Subcutaneous adipose tissue (tissue), 4 donors: ENCODE results near the gene GRM3. TPM values are rescaled to one million over a fixed set of nuclear protein-coding genes. Genes with fewer than 3 reads are reported as not detected.

Experiments
- total RNA-seq, 4 donors: library from RNA; depleted of rRNA; stranded (reverse); fragments of >200 nt; gene quantifications; one replicate each; pipeline ENCODE4 v1.1.0, GENCODE V29; 2016
- TF ChIP-seq, protein P1 (sequence below): fragments of 450-650 bp; IDR thresholded peaks from one replicate; pipeline ENCODE4 v1.5.1; 2016; ENCODE audit warnings: low read depth, mild to moderate bottlenecking, control low read depth, antibody characterized with exemption, moderate library complexity

Gene GRM3
- total RNA-seq, 4 donors from 2014 or later: not detected

DNA sequence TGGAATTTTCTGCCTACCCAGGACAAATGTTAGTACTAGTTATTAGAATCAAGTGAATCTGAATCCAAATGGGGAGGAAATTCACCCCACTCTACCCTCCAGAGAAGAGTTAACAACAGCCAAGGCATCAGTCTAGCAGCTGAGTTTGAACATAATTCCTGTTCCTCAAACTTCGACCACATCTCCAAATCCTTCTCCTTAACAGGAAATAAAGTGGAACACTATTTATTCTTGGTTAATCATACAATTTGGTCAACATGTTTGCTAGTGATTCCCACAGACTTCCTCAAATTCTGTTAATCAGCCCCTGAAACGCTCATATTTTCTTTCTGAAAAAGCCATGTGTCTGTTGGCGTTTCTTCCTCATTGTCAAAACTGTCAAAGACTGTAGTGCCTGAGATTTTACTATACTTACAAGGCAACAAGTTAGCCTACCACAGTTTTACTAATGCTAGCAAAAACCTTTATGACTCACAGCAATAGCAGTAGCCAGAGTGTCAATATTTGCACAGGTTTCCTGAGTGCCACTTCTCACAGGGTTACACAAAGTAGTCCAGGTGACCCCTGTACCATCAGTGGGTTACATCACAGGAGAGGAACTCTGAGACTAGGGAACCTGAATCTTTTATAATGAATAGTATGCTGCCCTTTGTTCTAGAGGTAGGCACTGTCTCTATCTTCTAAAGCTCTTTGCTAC, 202.9 kb downstream of the GRM3 start:
- TF ChIP-seq, protein P1, sequence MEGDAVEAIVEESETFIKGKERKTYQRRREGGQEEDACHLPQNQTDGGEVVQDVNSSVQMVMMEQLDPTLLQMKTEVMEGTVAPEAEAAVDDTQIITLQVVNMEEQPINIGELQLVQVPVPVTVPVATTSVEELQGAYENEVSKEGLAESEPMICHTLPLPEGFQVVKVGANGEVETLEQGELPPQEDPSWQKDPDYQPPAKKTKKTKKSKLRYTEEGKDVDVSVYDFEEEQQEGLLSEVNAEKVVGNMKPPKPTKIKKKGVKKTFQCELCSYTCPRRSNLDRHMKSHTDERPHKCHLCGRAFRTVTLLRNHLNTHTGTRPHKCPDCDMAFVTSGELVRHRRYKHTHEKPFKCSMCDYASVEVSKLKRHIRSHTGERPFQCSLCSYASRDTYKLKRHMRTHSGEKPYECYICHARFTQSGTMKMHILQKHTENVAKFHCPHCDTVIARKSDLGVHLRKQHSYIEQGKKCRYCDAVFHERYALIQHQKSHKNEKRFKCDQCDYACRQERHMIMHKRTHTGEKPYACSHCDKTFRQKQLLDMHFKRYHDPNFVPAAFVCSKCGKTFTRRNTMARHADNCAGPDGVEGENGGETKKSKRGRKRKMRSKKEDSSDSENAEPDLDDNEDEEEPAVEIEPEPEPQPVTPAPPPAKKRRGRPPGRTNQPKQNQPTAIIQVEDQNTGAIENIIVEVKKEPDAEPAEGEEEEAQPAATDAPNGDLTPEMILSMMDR: no peak

DNA sequence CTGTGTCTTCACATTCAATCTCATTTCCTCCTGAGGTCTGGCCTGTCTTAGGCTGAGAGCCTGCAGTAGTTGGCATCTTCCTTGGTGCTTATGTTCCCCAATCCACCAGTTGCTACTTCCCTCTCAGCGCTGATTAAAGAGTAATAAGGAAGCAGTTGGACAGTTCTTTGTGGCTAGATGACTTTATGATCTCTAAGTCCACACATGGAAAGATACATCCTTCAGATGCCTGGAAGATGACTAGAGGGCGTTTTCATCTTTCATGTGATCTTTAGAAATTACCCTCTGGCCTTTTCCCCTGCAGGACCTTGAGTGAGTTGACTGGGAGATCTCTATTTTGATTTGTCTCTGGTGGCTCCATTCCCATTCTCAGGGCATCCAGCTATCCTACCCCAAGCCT, 204.5 kb downstream of the GRM3 start:
- TF ChIP-seq, protein P1: no peak

DNA sequence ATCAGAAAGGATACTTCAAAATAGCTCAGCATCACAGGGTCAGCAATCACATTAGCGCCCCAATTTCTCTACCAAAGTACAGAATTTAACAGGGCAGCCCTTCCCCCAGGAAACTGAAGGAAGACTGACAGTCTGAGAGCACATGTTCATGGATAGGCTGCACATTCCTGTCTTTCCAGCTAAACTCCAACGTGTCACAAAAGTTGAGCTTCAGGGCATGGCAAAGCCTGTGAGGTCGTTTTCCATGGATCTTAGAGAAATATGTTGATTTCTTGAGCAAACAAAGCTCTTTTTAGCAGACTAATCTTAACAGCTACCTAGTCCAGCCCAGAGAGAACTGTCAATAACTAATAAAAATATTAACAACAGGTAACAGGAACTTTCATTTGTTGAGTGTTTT, 207.9 kb downstream of the GRM3 start:
- TF ChIP-seq, protein P1: no peak

DNA sequence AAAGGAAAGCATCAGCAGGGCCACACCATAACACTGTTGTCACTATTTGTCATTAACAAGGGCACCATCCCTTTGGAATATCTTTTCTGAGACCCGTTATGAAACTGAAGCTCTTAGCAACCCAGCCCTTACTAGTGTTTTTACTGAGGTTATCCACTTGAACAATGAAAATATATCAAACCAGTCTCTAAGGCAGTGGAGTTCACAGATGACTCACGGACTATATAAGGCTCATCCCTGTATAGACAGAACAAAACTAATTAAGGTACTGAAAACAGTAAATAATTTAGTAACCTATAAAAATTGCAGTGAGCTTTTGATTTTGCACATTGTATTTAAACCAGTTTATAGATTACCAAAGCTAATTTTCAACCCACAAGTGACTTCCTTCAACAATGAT, 219.7 kb downstream of the GRM3 start:
- TF ChIP-seq, protein P1: no peak

DNA sequence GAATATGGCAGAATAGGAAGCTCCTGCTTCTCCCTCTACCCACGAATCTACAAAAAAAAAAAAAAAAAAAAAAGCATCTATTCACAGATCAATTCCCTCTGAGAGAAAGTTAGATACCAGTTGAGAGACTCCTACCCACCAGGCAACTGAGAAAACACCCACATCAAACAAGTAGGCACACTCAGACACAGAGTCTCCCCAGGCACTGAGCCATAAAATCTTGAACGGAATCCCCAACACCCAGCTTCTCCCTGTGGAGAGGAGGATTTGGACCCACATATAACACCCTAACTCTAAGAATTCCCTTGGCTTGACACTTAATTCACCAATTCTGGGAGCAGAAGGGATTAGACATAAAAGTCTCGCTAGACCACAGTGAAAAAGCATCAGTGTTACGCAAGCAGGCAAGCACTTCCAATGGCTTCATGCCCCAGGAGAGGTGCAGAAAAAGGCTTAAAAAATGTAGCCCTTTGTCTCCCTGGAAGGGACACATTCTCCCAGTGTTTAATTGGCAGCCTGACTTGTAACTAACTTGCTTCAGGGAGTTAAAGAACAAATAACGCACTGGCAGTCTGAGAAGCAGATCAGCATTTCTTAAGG, 223.6 kb downstream of the GRM3 start:
- TF ChIP-seq, protein P1: no peak

DNA sequence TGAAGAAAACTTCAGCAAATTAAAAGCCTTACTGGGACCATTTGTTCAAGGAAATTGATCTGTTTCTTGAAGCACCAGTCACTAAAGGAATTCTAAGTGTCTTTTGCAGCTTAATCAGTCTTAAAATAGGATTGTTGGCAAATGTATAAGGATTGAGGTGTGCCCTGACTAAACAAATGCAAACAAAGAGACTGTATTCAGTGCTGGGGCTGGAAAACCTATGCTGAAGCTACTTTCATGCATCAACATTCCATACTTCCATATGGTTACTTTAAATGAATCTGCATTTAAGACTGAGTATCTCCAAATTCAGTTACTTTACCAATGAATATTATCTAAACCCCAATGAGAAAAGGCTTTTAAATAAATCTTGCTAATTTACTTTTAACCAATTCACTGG, 232.4 kb downstream of the GRM3 start:
- TF ChIP-seq, protein P1: no peak

DNA sequence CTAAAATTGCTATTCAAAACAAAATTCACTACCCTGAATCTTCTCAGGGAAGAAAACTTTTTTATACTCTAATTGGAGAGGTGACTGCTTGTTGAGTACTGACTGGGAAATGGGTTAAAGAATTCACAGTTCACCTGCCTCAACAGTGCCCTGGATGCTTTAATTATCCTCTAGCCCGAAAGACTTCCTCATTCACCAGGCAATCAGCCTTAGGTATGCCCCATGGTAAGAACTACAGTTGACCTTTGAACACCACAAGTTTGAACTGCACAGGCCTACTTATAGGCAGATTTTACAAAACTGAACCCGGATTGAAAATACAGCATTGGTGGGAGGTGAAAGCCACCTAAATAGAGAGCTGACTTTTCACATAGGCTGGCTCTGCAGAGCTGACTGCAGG, 240.4 kb downstream of the GRM3 start:
- TF ChIP-seq, protein P1: no peak
